HG03432 (cell line): Measurements from ENCODE around the gene TIMM22.
"Not testable (repeated sequence)": the region's sequence is repeated elsewhere in the genome, so short reads cannot be mapped to it uniquely, and the experiment has no call there.

Source experiments
- ATAC-seq: cut with Tn5 transposase; IDR thresholded peaks from one replicate; pipeline ENCODE4 v1.9.1; 2021; ENCODE audit warnings: mild to moderate bottlenecking, moderate library complexity; ENCODE audit not compliant: unreplicated experiment

TIMM22 gene

GRCh38 chr17:996554-997344 is at the start of gene TIMM22:
Gene TIMM22 (plus strand): TSS chr17:997129. CDS start chr17:997143, 14 bp downstream.
- peak; percentile 94 for ATAC-seq

GRCh38 chr17:948284-948852 is 48.6 kb upstream of the TIMM22 start:
- no peak for ATAC-seq

GRCh38 chr17:949623-950303 is 47.2 kb upstream of the TIMM22 start:
- no peak for ATAC-seq

GRCh38 chr17:951325-952132 is 45.4 kb upstream of the TIMM22 start:
- ATAC-seq, result no peak

DNA sequence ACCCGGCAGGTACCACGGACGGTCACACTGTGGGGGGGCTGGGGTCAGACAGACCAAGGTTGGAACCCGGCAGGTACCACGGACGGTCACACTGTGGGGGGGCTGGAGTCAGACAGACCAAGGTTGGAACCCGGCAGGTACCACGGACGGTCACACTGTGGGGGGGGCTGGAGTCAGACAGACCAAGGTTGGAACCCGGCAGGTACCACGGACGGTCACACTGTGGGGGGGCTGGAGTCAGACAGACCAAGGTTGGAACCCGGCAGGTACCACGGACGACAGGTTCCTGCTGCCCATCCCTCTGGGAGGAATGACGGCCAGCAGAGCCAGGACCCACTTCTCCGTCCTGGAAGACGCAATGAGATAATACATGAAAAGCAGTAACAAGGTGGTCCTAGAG is 44.3 kb upstream of the TIMM22 start:
- not testable (repeated sequence) for ATAC-seq

- ATAC-seq, result no peak
Measured at GRCh38 chr17:953767-954166, 43.2 kb upstream of the TIMM22 start.

- no peak for ATAC-seq
Measured at GRCh38 chr17:954431-955164, 42.3 kb upstream of the TIMM22 start.

DNA sequence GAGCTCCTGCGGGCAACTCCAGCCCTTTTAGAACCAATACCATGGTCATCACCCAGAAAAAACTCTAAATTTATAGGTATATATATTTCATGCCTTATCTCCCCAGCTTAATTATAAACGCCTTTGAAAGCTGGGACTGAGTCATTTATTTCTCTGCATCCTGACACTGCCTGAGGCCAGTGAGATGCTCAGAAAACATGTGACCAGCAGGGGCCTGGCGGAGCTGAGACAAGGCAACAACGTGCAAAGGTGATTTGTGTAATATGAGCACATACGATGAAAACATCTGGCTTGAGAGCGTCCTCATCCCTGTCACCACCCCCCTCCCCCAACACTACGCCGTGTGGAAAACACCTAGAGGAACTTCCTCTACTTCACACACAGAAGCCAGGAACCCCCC is 40.0 kb upstream of the TIMM22 start:
- no peak for ATAC-seq

DNA sequence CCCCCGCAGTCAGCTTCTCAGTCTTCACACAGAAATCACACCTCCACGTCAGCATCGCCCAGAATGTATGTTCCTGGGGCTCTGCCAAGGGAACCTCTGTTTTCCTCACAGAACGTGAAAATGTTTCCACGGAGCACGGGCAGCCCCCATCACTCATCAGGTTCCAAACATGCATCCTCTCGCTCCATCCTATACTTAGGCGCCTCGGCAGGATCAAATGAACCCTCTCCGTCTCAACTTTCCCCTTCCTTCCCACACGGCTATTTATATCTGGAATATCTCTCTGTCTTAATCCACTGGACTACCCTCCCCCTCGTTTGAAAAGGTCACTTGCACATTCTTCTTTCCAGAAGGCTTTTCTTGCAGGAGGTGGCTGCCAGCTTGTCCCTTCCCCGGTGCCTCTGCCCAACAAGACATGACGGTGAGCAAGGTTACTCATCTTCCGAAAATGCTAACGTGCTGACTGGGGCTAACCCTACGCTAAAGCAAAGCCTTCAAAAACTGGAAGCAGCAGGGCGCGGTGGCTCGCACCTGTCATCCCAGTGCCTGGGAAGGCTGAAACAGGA is 39.0 kb upstream of the TIMM22 start:
- ATAC-seq, result no peak

GRCh38 chr17:958712-959451 is 38.0 kb upstream of the TIMM22 start:
- ATAC-seq, result no peak

DNA sequence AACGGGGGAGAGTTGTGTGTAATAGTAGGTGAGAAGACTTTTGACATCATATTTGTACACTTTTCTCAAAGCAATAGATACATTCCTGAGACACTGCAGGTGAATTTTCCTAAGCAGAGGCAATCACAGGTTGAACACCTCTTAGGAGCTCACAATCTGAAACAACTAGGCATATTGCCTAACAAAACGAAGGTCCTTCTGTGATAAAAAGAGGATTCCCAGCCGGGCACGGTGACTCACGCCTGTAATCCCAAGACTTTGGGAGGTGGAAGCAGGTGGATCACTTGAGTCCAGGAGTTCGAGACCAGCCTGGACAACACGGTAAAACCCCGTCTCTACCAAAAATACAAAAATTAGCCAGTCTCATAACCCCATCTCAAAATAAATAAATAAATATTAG is 34.8 kb upstream of the TIMM22 start:
- no peak for ATAC-seq

- ATAC-seq, result no peak
Measured at GRCh38 chr17:962670-963069, 34.3 kb upstream of the TIMM22 start.

DNA sequence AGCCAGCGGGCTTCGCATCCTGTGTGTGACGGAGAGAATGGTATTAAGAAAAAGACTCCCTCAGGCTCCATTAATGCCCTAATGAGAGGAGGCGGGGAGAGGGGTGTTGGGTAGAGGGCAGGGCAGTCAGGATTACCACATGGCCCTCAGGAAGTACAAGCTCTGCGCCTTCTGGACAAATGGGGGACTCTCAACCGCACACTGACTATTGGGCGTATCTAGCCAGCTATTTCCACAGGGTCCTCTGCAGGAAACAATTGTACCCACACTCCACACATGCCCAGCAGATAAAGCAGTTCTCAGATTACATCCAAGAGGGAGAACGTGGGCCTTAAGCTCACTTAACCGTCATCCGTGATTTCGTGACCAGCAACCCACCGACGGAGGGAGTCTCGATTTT is 32.1 kb upstream of the TIMM22 start:
- no peak for ATAC-seq

- ATAC-seq, result no peak
Measured at GRCh38 chr17:965311-965989, 31.5 kb upstream of the TIMM22 start.

DNA sequence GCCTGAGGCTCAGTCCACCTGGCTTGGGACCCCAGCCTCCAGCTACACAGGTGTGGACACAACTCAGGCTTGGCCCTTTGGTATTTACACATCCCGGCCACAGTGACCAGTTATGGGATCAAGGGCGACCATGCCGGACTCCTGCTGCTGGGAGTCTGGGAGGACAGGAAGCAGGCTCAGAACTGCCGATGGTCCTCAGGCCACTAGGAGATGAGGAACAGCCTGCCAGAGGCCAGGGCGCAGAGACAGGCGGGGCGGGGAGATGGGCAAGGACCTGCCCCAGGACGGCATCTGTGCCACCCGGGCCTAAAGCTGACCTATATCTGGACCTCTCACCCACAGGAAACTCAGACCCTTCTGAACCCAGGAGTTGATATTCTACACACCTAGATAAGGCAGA is 29.8 kb upstream of the TIMM22 start:
- ATAC-seq, result no peak

- ATAC-seq, result no peak
Measured at GRCh38 chr17:968812-969730, 27.9 kb upstream of the TIMM22 start.

- no peak for ATAC-seq
Measured at GRCh38 chr17:969811-970355, 27.0 kb upstream of the TIMM22 start.

GRCh38 chr17:970364-970763 is 26.6 kb upstream of the TIMM22 start:
- ATAC-seq, result no peak
